ENCODE data around the gene IGLON5. TPM values are rescaled to one million over a fixed set of nuclear protein-coding genes. Genes with fewer than 3 reads are reported as not detected.

The IGLON5 gene
- total and polyA plus RNA-seq, 2 donors from 2014 or later, result 0.15 TPM; not detected in 1

DNA sequence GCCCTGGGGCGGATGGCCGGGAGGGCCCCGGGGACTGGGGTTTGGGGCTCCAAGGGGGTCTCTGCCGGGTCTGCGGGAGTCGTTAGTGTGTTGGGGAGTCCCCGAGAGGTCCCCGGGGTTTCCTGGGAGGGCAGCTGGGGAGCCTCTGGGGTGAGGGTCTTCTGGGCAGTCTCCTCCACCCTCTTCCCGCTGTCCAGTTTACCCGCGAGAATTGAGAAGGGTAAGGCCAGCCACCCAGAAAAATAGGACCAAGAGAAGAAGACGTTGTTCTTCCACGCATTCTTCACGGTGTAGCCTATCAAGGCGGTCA lies 55.8 kb downstream of the IGLON5 start:
- Histone ChIP-seq H3K27ac (ENCODE audit: low read depth in 2 of 2, low read length in 2 of 2) (peak overlapping the region; percentile 97), H3K27me3 (ENCODE audit: control insufficient read depth, insufficient read depth, low read length) (no peaks in the 10 kb centered on the region), H3K4me1 (ENCODE audit: control insufficient read depth in 2 of 3, insufficient read depth in 2 of 3, low read depth in 1 of 3, low read length in 3 of 3) (peaks cover 0 to 17% (median 5%) of the 10 kb centered on the region in 3 donors), H3K4me3 (ENCODE audit: low read length in 3 of 3) (peak overlapping the region; percentile 85 to 94 (median 87)), H3K36me3 (ENCODE audit: control insufficient read depth in 2 of 3, insufficient read depth in 3 of 3, low read length in 3 of 3) (no peaks in the 10 kb centered on the region), H3K9ac (ENCODE audit: low read length in 3 of 3) (peak overlapping the region; percentile 54 to 94 (median 83)), H3K9me3 (ENCODE audit: control insufficient read depth in 2 of 3, insufficient read depth in 1 of 3, low read length in 3 of 3) (no peaks in the 10 kb centered on the region)
- no peak for FAIRE-seq
- TF ChIP-seq, protein P1, sequence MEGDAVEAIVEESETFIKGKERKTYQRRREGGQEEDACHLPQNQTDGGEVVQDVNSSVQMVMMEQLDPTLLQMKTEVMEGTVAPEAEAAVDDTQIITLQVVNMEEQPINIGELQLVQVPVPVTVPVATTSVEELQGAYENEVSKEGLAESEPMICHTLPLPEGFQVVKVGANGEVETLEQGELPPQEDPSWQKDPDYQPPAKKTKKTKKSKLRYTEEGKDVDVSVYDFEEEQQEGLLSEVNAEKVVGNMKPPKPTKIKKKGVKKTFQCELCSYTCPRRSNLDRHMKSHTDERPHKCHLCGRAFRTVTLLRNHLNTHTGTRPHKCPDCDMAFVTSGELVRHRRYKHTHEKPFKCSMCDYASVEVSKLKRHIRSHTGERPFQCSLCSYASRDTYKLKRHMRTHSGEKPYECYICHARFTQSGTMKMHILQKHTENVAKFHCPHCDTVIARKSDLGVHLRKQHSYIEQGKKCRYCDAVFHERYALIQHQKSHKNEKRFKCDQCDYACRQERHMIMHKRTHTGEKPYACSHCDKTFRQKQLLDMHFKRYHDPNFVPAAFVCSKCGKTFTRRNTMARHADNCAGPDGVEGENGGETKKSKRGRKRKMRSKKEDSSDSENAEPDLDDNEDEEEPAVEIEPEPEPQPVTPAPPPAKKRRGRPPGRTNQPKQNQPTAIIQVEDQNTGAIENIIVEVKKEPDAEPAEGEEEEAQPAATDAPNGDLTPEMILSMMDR (IDR thresholded peaks at IDR 0.05; ENCODE audit: borderline replicate concordance, extremely low read depth, insufficient read depth), result no peak
- intact Hi-C loops (cut with DNase I), result no loop called here
- DNase-seq, result peak in 1 of 5 donors; percentile 90

DNA sequence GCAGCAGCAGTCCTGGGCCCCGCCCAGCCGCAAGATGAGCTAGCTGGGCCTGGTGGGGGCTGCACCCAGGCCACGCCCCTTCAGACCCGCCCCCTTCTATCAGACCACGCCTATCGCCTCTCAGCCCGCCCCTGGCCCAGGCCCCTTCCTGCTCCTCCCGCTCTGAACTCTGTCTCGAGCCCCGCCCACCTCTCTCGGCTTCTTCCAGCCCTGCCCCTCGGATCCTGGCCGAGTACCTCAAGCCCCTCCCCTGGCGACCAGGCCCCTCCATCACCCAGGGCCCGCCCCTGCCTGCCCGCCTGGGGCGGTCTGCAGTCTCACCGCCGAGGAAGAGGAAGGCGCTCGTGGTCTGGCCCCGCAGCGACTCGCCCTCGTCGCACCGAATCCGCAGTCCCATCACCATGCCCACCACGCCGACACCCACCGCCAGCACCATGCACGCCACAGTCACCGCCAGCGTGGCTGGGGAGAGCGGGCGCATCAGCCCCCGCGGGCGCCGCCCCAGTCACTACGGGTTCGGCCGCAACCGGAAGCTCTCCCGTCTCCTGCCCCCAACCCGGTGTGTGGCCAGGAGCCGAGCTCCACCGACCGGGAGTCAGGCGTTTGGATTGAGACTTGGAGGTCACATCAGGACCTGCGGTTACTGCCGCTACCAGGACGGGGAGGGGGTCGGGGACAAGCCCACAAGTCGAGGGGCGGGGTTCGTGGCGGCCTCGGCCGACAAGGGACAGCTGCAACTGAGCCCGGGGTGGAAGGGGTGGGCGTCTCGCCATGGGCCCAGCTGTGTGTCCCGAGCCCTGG lies 56.3 kb downstream of the IGLON5 start:
- TF ChIP-seq, protein P1 (IDR thresholded peaks at IDR 0.05; ENCODE audit: borderline replicate concordance, extremely low read depth, insufficient read depth), result peak; percentile 2
- FAIRE-seq (peak; percentile 95), DNase-seq (peak; percentile 99 to 100 (median 100))
- H3K27me3 ChIP-seq (ENCODE audit: control insufficient read depth, insufficient read depth, low read length), result no peaks in the 10 kb centered on the region
- intact Hi-C loops (cut with DNase I), result no loop called here
- H3K4me3 ChIP-seq (ENCODE audit: low read length in 3 of 3), result peak overlapping the region; percentile 85 to 94 (median 87)
- H3K36me3 ChIP-seq (ENCODE audit: control insufficient read depth in 2 of 3, insufficient read depth in 3 of 3, low read length in 3 of 3), result no peaks in the 10 kb centered on the region
- H3K9me3 ChIP-seq (ENCODE audit: control insufficient read depth in 2 of 3, insufficient read depth in 1 of 3, low read length in 3 of 3), result no peaks in the 10 kb centered on the region
- peaks cover 0 to 17% (median 3%) of the 10 kb centered on the region in 3 donors for H3K4me1 ChIP-seq (ENCODE audit: control insufficient read depth in 2 of 3, insufficient read depth in 2 of 3, low read depth in 1 of 3, low read length in 3 of 3)
- H3K27ac ChIP-seq (ENCODE audit: low read depth in 2 of 2, low read length in 2 of 2), result peak overlapping the region; percentile 97
- peak overlapping the region; percentile 59 to 94 (median 83) for H3K9ac ChIP-seq (ENCODE audit: low read length in 3 of 3)

DNA sequence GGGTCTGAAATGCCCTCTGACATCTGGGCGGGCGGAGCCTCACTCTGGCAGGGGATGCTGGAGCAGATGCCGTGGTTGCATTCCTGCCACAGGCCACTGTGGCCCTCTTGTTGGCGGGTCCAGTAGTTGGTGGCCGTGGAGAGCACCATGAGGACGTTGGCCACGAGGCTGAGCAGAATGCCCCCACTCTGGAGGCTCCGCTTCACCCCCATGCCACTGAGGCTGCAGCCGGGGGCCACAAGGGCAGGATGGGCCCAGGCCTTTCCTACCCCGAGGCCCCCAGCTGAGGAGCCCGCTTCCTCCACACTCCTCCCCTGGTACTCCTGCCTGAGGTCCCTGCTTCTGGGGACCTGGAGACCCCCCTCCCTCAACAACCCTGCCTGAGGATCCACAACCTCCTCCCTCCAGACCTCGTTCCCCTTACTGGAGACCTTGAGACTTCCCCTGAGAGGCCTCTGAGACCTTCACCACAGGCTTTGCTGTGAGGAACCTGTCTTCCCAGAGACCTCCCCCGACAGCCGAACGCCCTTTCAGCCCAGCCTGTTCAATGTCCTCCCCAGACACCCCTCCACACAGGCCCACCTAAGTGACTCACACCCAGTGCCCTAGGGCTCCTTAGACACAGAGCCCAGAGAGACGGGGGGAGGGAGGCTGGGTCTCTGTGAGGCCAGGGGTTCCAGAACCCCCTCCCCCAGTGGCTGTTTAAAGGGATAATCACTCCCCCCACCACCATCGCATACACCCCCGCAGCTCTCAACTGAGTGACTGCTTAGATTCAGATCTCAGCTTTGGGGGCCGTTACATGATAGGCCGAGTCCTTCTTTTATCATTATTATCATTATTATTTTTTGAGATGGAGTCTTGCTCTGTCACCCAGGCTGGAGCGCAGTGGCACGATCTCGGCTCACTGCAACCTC lies 57.2 kb downstream of the IGLON5 start, which contains the start of gene CLDND2:
Gene CLDND2 (minus strand): TSS at position 638 of the 917 bp plus-strand sequence. CDS start 426 bp downstream, at position 212.
- Histone ChIP-seq H3K4me3 (ENCODE audit: low read length in 3 of 3) (peak within 1 kb of the TSS; percentile 60 to 94 (median 70)), H3K36me3 (ENCODE audit: control insufficient read depth in 2 of 3, insufficient read depth in 3 of 3, low read length in 3 of 3) (no peaks in the 10 kb centered on the region), H3K9ac (ENCODE audit: low read length in 3 of 3) (peak within 1 kb of the TSS; percentile 22 to 59 (median 55)), H3K4me1 (ENCODE audit: control insufficient read depth in 2 of 3, insufficient read depth in 2 of 3, low read depth in 1 of 3, low read length in 3 of 3) (peaks cover 0 to 17% (median 0%) of the 10 kb centered on the region in 3 donors), H3K27me3 (ENCODE audit: control insufficient read depth, insufficient read depth, low read length) (no peaks in the 10 kb centered on the region), H3K9me3 (ENCODE audit: control insufficient read depth in 2 of 3, insufficient read depth in 1 of 3, low read length in 3 of 3) (no peaks in the 10 kb centered on the region), H3K27ac (ENCODE audit: low read depth in 2 of 2, low read length in 2 of 2) (peak within 1 kb of the TSS; percentile 63 to 68)
- intact Hi-C loops (cut with DNase I), result no loop called here
- DNase-seq, result peak in 1 of 5 donors; percentile 25
- TF ChIP-seq, protein P1 (IDR thresholded peaks at IDR 0.05; ENCODE audit: borderline replicate concordance, extremely low read depth, insufficient read depth), result no peak
- FAIRE-seq, result no peak

Data from kidney (tissue), 14 donors.